Coronary artery (tissue), 2 donors: ENCODE results near the gene CDK14.
"Not testable (repeated sequence)": the region's sequence is repeated elsewhere in the genome, so short reads cannot be mapped to it uniquely, and the experiment has no call there.

Source experiments
- DNase-seq: peaks from one replicate; pipeline ENCODE4 v3.0.0-alpha.2; 2017; ENCODE audit warnings: low spot score
- H3K27ac ChIP-seq, 2 donors: fragments of 200-600 bp; sonication (generic); one replicate each; pipeline ENCODE4 v1.5.1; 2016 to 2019
- H3K4me3 ChIP-seq: fragments of 200-600 bp; sonication (generic); 2 replicates; pipeline ENCODE4 v1.5.1; 2016; ENCODE audit warnings: mild to moderate bottlenecking, moderate library complexity
- TF ChIP-seq, protein P1 (sequence below): fragments of 200-600 bp; sonication (generic); IDR thresholded peaks from one replicate; pipeline ENCODE4 v1.5.1; 2019; ENCODE audit warnings: antibody characterized with exemption

CDK14 gene

DNA sequence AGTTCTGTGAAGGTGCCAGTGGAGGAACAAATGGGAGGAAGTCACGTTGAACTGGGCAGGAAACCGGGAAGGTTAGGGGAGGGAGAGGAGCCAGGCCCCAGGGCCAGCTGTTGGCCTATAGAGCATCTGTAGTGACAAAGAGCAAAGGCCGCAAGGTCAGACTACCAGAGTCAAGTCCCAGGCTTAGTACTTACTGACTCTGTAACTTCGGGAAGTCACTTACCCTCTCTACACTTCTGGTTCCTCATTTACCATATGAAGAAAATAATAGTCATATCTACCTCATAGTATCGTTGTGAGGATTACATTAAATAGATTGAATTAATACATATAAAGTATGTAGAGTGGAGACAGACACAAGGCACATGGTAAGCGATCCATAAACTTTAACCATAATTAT lies 566.3 kb downstream of the CDK14 start:
- Histone ChIP-seq H3K27ac (no peak overlapping the region), H3K4me3 (no peak overlapping the region)
- DNase-seq: no peak
- TF ChIP-seq, protein P1, sequence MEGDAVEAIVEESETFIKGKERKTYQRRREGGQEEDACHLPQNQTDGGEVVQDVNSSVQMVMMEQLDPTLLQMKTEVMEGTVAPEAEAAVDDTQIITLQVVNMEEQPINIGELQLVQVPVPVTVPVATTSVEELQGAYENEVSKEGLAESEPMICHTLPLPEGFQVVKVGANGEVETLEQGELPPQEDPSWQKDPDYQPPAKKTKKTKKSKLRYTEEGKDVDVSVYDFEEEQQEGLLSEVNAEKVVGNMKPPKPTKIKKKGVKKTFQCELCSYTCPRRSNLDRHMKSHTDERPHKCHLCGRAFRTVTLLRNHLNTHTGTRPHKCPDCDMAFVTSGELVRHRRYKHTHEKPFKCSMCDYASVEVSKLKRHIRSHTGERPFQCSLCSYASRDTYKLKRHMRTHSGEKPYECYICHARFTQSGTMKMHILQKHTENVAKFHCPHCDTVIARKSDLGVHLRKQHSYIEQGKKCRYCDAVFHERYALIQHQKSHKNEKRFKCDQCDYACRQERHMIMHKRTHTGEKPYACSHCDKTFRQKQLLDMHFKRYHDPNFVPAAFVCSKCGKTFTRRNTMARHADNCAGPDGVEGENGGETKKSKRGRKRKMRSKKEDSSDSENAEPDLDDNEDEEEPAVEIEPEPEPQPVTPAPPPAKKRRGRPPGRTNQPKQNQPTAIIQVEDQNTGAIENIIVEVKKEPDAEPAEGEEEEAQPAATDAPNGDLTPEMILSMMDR: no peak

DNA sequence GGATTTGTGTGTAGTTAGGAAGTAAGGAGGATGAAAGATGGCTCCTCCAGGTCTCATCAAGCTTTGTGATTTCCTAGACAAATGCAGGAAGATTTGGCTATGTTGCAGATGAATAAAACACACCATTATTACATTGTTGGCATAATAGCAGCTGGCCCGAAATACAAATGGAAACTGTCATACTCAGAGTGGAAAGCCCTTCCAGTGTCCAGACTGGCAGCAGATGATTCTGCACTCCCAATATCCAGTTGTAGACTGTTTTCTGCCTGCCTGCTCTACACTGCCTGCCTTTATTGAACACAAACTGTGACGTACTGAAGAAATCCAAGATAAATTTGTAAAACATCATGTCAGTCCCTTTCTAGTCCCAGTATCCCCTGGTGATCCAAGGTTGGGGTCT lies 568.4 kb downstream of the CDK14 start:
- no peak for DNase-seq
- H3K4me3 ChIP-seq: no peak overlapping the region
- TF ChIP-seq, protein P1: no peak
- no peak overlapping the region for H3K27ac ChIP-seq

DNA sequence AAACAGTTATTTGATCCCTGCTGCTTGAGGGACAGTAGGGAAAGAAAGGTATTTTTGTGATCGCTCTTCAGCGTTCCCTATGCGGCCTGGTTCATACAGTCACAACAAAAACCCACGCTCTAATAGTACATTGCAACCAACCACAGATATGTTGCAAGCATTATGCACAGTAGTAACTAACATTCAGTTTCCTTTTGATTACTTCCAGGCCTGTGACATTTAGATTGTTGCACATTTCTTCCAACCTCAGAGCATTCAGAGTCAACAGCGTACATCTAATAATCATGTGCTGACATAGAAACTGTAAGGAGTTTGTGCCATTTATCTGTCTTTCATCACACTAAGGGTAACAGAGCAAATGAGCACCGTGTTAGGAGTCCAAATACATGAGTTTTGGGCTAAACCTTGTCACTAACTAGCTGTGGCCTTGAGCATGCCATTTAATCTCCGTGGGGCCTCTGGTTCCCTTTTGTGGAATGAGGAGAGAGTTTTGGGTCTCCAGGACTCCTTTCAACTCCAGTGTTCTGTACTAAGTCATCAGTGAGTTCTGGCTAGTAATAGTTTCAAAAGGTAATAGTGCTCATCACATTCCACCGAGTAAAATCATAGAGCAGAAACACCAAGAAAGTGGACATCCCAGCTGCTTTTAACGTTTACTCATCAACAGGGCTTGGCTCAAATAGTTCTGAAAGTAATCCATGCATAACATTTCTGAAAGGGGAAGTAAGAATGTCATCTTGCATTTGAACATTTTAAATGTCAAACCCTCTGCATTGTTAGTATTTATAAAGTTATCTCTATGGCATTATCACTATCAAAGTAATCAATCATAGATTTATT lies 569.1 kb downstream of the CDK14 start:
- DNase-seq: no peak

DNA sequence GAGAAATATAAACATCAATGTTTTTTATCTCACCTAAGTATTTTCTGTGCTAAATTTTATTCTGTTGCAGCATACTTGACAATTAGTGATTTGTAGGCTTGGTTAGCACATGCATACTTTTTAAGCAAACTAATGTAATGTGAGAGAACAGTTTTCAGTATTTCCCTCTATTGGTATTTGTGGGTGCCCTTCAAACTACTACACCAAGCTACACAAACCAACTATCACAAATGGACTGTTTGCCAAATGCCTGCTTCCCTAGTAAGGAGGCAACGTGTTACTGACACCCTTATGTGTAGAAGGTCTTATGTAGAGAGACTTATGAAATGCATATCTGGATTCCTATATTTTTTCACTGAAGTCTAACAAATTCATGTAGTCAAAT lies 569.7 kb downstream of the CDK14 start:
- TF ChIP-seq, protein P1: no peak
- Histone ChIP-seq H3K27ac (no peak overlapping the region), H3K4me3 (no peak overlapping the region)
- DNase-seq: no peak

More for the DNA sequence above, 569.1 kb downstream of the CDK14 start:
- Histone ChIP-seq H3K4me3 (no peak overlapping the region), H3K27ac (no peak overlapping the region)
- TF ChIP-seq, protein P1: no peak

DNA sequence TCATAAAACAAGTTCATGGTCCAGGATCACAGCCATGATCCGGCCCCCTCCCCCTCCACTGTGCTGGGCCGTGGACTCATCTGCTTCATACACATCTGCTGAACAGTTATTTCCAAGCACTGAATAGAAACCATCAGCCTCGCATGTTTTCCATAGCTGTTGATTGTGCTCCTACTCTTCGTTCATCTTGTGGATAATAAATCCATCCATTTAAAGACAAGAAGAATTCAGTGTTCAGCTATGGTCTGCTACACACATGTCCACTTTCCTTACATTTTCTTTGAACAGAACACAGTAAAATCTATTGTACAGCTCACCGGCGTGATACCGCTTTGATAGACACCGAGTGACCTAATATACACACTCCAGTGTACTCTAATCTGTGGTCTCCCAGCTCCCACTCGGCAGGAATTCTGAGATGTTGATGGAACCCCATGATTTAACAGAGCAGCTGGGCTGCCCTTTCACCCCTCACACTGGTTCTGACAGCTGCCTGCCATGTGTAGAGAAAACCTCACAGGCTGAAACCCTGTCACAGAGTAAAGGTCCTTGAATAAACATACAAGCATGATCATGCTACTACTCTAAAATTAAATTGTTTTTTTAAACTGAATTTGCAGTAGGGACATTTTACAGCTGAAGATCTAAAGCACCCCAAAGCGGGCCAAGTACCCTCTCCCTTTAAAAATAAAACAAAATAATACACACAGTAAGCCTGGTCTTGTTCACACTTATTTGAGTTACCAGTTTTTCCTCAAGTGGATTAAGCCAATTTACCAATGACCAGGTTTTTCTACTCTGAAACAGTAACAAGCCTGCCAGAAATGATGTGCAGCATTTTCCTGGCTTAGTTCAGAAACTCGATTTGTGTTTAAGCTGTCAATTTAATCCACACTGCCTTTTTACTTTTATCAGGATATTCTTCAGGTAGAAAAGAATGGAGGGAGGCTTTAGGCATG lies 573.0 kb downstream of the CDK14 start:
- Histone ChIP-seq H3K4me3 (no peak overlapping the region), H3K27ac (no peak overlapping the region)
- TF ChIP-seq, protein P1: no peak
- no peak for DNase-seq

DNA sequence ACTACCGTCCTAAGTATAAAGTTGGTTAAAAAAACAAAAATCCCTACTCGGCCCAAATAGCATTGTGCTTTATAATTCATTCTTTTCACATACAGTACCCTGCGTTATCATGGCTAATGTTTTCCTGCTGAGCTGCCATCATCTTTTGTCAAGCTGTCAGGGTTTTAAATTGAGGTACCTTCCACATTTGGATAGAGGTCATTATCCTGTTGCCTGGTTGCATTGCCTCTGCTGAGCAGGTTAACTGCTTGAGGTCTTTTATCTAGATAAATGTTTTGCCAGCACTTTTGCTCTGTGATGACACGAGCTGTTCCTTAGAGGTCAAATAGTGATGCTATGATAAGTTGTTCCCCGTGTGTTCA lies 573.7 kb downstream of the CDK14 start:
- TF ChIP-seq, protein P1: no peak
- no peak overlapping the region for H3K4me3 ChIP-seq
- H3K27ac ChIP-seq: no peak overlapping the region
- no peak for DNase-seq

DNA sequence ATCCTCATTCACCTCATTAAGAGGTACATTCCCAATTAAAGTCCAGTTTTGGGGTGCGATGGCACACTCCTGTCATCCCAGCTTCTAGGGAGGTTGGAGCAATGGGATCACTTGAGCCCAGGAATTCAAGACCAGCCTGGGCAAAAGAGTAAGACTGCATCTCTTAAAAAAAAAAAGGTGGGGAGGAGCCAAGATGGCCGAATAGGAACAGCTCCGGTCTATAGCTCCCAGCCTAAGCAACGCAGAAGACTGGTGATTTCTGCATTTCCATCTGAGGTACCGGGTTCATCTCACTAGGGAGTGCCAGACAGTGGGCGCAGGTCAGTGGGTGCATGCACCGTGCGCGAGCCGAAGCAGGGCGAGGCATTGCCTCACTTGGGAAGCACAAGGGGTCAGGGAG lies 577.1 kb downstream of the CDK14 start:
- not testable (repeated sequence) for DNase-seq, H3K27ac ChIP-seq, H3K4me3 ChIP-seq
